Sigmoid colon (tissue), 4 donors: ENCODE results near the gene RWDD3.

Experiments used
- CTCF ChIP-seq, 4 experiments: fragments of 450-650 bp in 3 of 4; fragments of 200-600 bp in 1 of 4; IDR thresholded peaks; one replicate each; pipeline ENCODE4 v1.5.1; 2016 to 2019; ENCODE audit warnings: antibody characterized with exemption in 4 of 4, mild to moderate bottlenecking in 3 of 4, moderate library complexity in 2 of 4
- EP300 ChIP-seq, 4 donors: sonication (generic); formaldehyde crosslinking; IDR thresholded peaks; one replicate each; pipeline ENCODE4 v1.6.1; 2017; ENCODE audit warnings: antibody characterized with exemption in 4 of 4
- POLR2AphosphoS5 ChIP-seq, 4 donors: sonication (generic); formaldehyde crosslinking; IDR thresholded peaks; one replicate each; pipeline ENCODE4 v1.6.1; 2017; ENCODE audit warnings: antibody characterized with exemption in 4 of 4

GRCh38 chr1:95287825-95288224, 53.8 kb downstream of the RWDD3 start:
- no peak for TF ChIP-seq CTCF (IDR thresholded peaks at IDR 0.05)
- no peak for TF ChIP-seq POLR2AphosphoS5 (IDR thresholded peaks at IDR 0.05)
- TF ChIP-seq EP300 (IDR thresholded peaks at IDR 0.05) = no peak
